K562 (cell line): ENCODE data around the gene DNAJB6. TPM values are rescaled to one million over a fixed set of nuclear protein-coding genes. Genes with fewer than 3 reads are reported as not detected.

Source experiments
- FOXK2 ChIP-seq, 2 experiments: fragments of 450-650 bp; IDR thresholded peaks in 1 of 2; conservative IDR thresholded peaks in 1 of 2; 2 replicates each; pipeline ENCODE4 v1.6.1; 2016; ENCODE audit warnings: low read depth in 2 of 2, mild to moderate bottlenecking in 1 of 2
- KLF13 ChIP-seq: fragments of 450-650 bp; IDR thresholded peaks from 2 replicates; pipeline ENCODE4 v1.6.1; 2016; ENCODE audit warnings: missing genetic modification characterization, low read depth, mild to moderate bottlenecking, missing compliant biosample characterization, moderate library complexity, borderline replicate concordance
- NCOA6 ChIP-seq: fragments of 450-650 bp; IDR thresholded peaks from 2 replicates; pipeline ENCODE4 v1.6.1; 2017; ENCODE audit warnings: mild to moderate bottlenecking
- PPARD ChIP-seq: fragments of 250-450 bp; sonication (Bioruptor Pico); IDR thresholded peaks from 2 replicates; pipeline ENCODE4 v1.8.0; 2022; ENCODE audit warnings: inconsistent platforms, mild to moderate bottlenecking, moderate library complexity
- RBFOX2 ChIP-seq: fragments of 200-400 bp; formaldehyde crosslinking; IDR thresholded peaks from 2 replicates; pipeline ENCODE4 v1.6.1; 2017; ENCODE audit warnings: low read depth, mild to moderate bottlenecking, low read length, moderate library complexity
- polyA plus RNA-seq, 8 experiments: library from polyadenylated mRNA; depleted of rRNA in 4 of 8; stranded (reverse) in 5 of 8; unstranded in 3 of 8; fragments of >200 nt; fragmentation: Nextera tagmentation in 2 of 8; fragmentation: Illumina TruSeq in 1 of 8; extraction: Ambion mirVana in 2 of 8; extraction: Trizol in 1 of 8; gene quantifications; 2 replicates each; pipeline versions ENCODE4 v1.2.1 to v1.2.3, GENCODE V29; 2011 to 2014; ENCODE audit warnings: inconsistent platforms in 1 of 8, missing spikeins in 1 of 8
- total RNA-seq, 7 experiments: library from RNA; depleted of rRNA in 6 of 7; stranded (reverse); fragments of >200 nt in 6 of 7; fragmentation: Illumina TruSeq in 2 of 7; extraction: Trizol in 2 of 7; gene quantifications; 2 replicates each; pipeline versions ENCODE4 v1.2.1 to v1.2.3, GENCODE V29; 2011 to 2021; ENCODE audit warnings: low replicate concordance in 1 of 7
- TF ChIP-seq, protein P1 (sequence below): fragments of 450-650 bp; IDR thresholded peaks from 2 replicates; pipeline ENCODE4 v1.6.1; 2016; ENCODE audit warnings: borderline replicate concordance
- TF ChIP-seq, protein P2 (sequence below): fragments of 250-450 bp; sonication (Bioruptor Pico); IDR thresholded peaks from 2 replicates; pipeline ENCODE4 v1.5.0; 2020; ENCODE audit warnings: mild to moderate bottlenecking
- TF ChIP-seq, protein P3 (sequence below), 2 experiments: fragments of 450-650 bp; formaldehyde crosslinking in 1 of 2; IDR thresholded peaks; 2 replicates each; pipeline versions ENCODE4 v1.4.0 to v1.6.1; 2014 to 2020; ENCODE audit warnings: mild to moderate bottlenecking in 2 of 2, borderline replicate concordance in 1 of 2, low read depth in 1 of 2
- TF ChIP-seq, protein P4 (sequence below): fragments of 250-450 bp; sonication (Bioruptor Pico); IDR thresholded peaks from 2 replicates; pipeline ENCODE4 v1.5.1; 2021; ENCODE audit warnings: mild to moderate bottlenecking
- TF ChIP-seq, protein P5 (sequence below), 2 experiments: IDR thresholded peaks; 2 replicates each; pipeline ENCODE4 v1.6.1; 2011; ENCODE audit warnings: borderline replicate concordance in 1 of 2, control low read depth in 1 of 2, low read depth in 1 of 2, low read length in 1 of 2, mild to moderate bottlenecking in 1 of 2, mixed read lengths in 1 of 2, moderate library complexity in 1 of 2; ENCODE audit not compliant: insufficient read depth in 1 of 2, insufficient read length in 1 of 2, poor library complexity in 1 of 2, severe bottlenecking in 1 of 2; ENCODE audit errors: extremely low read depth in 1 of 2

Gene DNAJB6
- total and polyA plus RNA-seq, 9 of the 15 experiments (the other 6 are each of a cell fraction or from before 2014, with no cell fraction given): 84.5 to 158 (median 135) TPM

- TF ChIP-seq, protein P1, sequence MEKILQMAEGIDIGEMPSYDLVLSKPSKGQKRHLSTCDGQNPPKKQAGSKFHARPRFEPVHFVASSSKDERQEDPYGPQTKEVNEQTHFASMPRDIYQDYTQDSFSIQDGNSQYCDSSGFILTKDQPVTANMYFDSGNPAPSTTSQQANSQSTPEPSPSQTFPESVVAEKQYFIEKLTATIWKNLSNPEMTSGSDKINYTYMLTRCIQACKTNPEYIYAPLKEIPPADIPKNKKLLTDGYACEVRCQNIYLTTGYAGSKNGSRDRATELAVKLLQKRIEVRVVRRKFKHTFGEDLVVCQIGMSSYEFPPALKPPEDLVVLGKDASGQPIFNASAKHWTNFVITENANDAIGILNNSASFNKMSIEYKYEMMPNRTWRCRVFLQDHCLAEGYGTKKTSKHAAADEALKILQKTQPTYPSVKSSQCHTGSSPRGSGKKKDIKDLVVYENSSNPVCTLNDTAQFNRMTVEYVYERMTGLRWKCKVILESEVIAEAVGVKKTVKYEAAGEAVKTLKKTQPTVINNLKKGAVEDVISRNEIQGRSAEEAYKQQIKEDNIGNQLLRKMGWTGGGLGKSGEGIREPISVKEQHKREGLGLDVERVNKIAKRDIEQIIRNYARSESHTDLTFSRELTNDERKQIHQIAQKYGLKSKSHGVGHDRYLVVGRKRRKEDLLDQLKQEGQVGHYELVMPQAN: 0 out of 2 replicates have a peak, but pooled peaks have one; percentile 49
- TF ChIP-seq, protein P2, sequence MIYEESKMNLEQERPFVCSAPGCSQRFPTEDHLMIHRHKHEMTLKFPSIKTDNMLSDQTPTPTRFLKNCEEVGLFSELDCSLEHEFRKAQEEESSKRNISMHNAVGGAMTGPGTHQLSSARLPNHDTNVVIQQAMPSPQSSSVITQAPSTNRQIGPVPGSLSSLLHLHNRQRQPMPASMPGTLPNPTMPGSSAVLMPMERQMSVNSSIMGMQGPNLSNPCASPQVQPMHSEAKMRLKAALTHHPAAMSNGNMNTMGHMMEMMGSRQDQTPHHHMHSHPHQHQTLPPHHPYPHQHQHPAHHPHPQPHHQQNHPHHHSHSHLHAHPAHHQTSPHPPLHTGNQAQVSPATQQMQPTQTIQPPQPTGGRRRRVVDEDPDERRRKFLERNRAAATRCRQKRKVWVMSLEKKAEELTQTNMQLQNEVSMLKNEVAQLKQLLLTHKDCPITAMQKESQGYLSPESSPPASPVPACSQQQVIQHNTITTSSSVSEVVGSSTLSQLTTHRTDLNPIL: no peak
- TF ChIP-seq FOXK2 (conservative IDR thresholded peaks at IDR 0.05 in 1 of 2, IDR thresholded peaks at IDR 0.05 in 1 of 2; ENCODE audit: low read depth in 2 of 2): peak in 1 of 2 experiments; percentile 37; a peak in 1 of 4 replicates
- TF ChIP-seq RBFOX2: 0 out of 2 replicates have a peak, but pooled peaks have one; percentile 21
- TF ChIP-seq KLF13 (tag): peak; percentile 32; the same call in 1 of the 2 replicates
- TF ChIP-seq PPARD (CRISPR knock-in tag): no peak
- TF ChIP-seq, protein P3, sequence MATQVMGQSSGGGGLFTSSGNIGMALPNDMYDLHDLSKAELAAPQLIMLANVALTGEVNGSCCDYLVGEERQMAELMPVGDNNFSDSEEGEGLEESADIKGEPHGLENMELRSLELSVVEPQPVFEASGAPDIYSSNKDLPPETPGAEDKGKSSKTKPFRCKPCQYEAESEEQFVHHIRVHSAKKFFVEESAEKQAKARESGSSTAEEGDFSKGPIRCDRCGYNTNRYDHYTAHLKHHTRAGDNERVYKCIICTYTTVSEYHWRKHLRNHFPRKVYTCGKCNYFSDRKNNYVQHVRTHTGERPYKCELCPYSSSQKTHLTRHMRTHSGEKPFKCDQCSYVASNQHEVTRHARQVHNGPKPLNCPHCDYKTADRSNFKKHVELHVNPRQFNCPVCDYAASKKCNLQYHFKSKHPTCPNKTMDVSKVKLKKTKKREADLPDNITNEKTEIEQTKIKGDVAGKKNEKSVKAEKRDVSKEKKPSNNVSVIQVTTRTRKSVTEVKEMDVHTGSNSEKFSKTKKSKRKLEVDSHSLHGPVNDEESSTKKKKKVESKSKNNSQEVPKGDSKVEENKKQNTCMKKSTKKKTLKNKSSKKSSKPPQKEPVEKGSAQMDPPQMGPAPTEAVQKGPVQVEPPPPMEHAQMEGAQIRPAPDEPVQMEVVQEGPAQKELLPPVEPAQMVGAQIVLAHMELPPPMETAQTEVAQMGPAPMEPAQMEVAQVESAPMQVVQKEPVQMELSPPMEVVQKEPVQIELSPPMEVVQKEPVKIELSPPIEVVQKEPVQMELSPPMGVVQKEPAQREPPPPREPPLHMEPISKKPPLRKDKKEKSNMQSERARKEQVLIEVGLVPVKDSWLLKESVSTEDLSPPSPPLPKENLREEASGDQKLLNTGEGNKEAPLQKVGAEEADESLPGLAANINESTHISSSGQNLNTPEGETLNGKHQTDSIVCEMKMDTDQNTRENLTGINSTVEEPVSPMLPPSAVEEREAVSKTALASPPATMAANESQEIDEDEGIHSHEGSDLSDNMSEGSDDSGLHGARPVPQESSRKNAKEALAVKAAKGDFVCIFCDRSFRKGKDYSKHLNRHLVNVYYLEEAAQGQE (IDR thresholded peaks at IDR 0.05; ENCODE audit: borderline replicate concordance): no peak
- TF ChIP-seq, protein P3 (CRISPR knock-in tag; IDR thresholded peaks at IDR 0.05; ENCODE audit: low read depth): no peak
- TF ChIP-seq, protein P4, sequence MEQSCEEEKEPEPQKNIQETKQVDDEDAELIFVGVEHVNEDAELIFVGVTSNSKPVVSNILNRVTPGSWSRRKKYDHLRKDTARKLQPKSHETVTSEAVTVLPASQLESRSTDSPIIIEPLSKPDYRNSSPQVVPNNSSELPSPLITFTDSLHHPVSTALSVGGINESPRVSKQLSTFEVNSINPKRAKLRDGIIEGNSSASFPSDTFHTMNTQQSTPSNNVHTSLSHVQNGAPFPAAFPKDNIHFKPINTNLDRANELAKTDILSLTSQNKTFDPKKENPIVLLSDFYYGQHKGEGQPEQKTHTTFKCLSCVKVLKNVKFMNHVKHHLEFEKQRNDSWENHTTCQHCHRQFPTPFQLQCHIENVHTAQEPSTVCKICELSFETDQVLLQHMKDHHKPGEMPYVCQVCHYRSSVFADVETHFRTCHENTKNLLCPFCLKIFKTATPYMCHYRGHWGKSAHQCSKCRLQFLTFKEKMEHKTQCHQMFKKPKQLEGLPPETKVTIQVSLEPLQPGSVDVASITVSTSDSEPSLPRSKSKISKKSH (CRISPR knock-in tag): no peak
- TF ChIP-seq, protein P5, sequence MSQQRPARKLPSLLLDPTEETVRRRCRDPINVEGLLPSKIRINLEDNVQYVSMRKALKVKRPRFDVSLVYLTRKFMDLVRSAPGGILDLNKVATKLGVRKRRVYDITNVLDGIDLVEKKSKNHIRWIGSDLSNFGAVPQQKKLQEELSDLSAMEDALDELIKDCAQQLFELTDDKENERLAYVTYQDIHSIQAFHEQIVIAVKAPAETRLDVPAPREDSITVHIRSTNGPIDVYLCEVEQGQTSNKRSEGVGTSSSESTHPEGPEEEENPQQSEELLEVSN (IDR thresholded peaks at IDR 0.05; ENCODE audit: borderline replicate concordance in 1 of 2, extremely low read depth in 1 of 2, insufficient read depth in 1 of 2, insufficient read length in 1 of 2, low read depth in 1 of 2, low read length in 1 of 2, poor library complexity in 1 of 2, severe bottlenecking in 1 of 2): peak in 1 of 2 experiments; percentile 38
- no peak for TF ChIP-seq NCOA6
Observed at GRCh38 chr7:157432541-157432956, 95.7 kb downstream of the DNAJB6 start (continued).
